Superior temporal gyrus (tissue), 1 donor: ENCODE measurements around the gene GSTM1.
A peak's percentile ranks its signal among the peaks of the same experiment; 100 is the strongest.

Source experiments
- DNase-seq: peaks from one replicate; pipeline ENCODE4 v3.0.0-alpha.2; 2016; ENCODE audit errors: extremely low spot score

Gene GSTM1

DNA sequence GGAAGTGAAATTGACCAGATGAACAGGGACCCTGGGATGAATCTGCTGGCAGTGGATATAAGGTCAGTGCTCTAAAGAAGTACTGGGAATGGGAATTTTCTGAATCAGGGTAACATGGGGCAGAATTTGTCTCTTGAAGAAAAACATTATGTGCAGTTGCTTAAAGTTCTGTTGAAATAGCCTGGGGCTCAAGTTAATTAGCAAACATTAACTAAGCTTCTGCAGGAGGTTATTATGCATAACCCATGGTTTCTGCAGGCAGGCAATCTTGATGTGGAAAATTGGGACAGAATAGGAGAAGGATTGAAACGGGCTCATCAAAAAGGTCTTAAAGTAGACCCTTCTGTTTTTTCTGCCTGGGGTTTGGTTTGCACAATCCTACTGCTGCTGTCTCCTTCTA, 38.4 kb downstream of the GSTM1 start:
- no peak for DNase-seq

DNA sequence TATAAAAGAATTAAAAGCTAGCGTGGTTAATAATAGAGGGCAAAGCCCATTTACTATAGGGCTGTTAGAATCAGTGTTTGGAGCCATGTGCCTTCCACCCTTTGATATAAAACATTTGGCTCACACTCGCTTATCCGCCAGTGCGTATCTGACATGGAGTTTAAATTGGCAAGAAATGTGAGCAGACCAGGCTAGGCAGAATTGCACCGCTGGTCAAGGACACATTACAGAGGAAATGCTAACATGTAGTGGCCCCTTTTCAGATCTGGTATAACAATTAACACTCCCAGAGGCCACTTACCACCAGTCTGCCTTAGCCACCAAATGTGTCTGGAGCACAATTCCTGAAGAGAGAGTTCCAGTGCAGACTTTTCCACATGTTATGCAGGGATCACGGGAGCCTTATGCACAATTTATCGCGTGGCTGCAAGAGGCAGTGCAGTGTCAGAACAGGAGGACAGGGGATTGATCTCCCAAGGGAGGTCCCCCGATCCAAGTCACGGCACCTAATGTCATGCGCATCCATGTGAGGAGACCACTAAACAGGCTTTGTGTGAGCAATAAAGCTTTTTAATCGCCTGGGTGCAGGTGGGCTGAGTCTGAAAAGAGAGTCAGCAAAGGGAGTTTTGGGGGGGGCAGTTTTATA, 39.2 kb downstream of the GSTM1 start:
- no peak for DNase-seq

- no peak for DNase-seq
These were observed 41.3 kb downstream of the GSTM1 start for GRCh38 chr1:109728870-109729269.

- DNase-seq = no peak
These were observed 43.0 kb downstream of the GSTM1 start for GRCh38 chr1:109730666-109731065.

GRCh38 chr1:109732390-109732881, 44.8 kb downstream of the GSTM1 start:
- no peak for DNase-seq

GRCh38 chr1:109733236-109733870, 45.7 kb downstream of the GSTM1 start:
- DNase-seq = no peak

DNA sequence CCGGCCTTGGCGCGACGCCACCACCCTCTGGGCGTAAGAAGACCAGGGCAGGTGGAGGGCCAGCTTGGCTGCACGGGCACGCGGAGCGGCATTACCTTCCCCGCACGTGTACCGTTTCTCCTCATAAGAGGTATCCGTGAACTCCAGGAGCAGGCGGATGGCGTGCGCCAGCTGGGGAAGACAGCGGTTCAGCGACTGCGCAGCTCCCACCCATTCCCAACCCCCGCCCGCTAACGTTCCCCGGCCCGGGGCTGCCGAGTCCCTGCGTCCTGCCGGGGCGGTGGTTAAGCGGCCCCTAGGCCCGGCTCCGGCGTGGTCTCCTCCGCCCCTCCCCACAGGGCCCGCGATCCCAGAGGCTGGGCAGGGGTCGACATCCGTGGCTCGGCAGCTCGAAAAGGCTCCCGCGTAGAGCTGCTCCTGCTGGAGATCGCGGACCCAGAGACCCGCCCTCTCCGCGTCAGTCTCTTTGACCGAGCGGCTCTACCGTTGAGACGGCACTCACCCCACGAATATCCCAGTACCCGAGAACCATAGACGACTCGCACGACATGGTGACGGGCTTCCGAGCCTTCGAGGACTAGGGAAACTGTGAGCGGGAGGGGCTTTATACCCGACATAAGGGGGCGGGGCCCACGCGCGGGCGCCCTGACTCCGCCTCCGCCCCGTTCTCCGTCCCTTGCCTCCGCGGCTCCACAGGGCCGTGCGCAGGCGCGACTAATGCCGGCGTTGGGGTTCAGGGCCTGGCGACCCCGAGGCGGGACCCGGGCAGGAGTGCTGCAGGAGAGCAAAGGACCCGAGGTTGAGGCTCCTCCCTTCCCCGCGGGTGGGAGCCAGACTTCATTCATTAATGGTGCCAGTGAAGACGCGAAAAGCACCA, 52.4 kb downstream of the GSTM1 start:
- DNase-seq = peak; percentile 81

- no peak for DNase-seq
These were observed 53.2 kb downstream of the GSTM1 start, which contains the start of gene GSTM3 for GRCh38 chr1:109740615-109741373. TSS of gene GSTM3 (minus strand) at chr1:109741038. CDS start at chr1:109740287, 751 bp downstream.
